HUES64 (cell line): ENCODE measurements around the gene EMC1.

ENCODE experiments used
- H3K27ac ChIP-seq: 2 replicates; pipeline ENCODE4 v1.7.0; 2013; ENCODE audit warnings: low read depth, low read length, inconsistent platforms
- H3K27me3 ChIP-seq: 2 replicates; pipeline ENCODE4 v1.6.1; 2013; ENCODE audit warnings: mild to moderate bottlenecking, low read length; ENCODE audit not compliant: insufficient read depth
- H3K36me3 ChIP-seq: 2 replicates; pipeline ENCODE4 v1.6.1; 2013; ENCODE audit warnings: mild to moderate bottlenecking, low read length; ENCODE audit not compliant: insufficient read depth
- H3K4me1 ChIP-seq: 2 replicates; pipeline ENCODE4 v1.6.1; 2013; ENCODE audit warnings: mild to moderate bottlenecking, low read length, moderate library complexity; ENCODE audit not compliant: insufficient read depth
- H3K4me3 ChIP-seq: 2 replicates; pipeline ENCODE4 v1.5.1; 2013; ENCODE audit warnings: mild to moderate bottlenecking, low read length, moderate library complexity
- H3K9ac ChIP-seq: 2 replicates; pipeline ENCODE4 v1.6.1; 2013; ENCODE audit warnings: mild to moderate bottlenecking, low read depth, low read length
- H3K9me3 ChIP-seq: 2 replicates; pipeline ENCODE4 v1.6.1; 2013; ENCODE audit warnings: low read depth, low read length; ENCODE audit not compliant: insufficient read depth
- WGBS: fragments of 150-250, 120-280 bp; methylation state at CpG from one replicate; pipeline ENCODE4 v1.1.7; 2013; ENCODE audit warnings: missing lambda C conversion rate; 5-methylcytosine and 5-hydroxymethylcytosine counted together

EMC1 gene

DNA sequence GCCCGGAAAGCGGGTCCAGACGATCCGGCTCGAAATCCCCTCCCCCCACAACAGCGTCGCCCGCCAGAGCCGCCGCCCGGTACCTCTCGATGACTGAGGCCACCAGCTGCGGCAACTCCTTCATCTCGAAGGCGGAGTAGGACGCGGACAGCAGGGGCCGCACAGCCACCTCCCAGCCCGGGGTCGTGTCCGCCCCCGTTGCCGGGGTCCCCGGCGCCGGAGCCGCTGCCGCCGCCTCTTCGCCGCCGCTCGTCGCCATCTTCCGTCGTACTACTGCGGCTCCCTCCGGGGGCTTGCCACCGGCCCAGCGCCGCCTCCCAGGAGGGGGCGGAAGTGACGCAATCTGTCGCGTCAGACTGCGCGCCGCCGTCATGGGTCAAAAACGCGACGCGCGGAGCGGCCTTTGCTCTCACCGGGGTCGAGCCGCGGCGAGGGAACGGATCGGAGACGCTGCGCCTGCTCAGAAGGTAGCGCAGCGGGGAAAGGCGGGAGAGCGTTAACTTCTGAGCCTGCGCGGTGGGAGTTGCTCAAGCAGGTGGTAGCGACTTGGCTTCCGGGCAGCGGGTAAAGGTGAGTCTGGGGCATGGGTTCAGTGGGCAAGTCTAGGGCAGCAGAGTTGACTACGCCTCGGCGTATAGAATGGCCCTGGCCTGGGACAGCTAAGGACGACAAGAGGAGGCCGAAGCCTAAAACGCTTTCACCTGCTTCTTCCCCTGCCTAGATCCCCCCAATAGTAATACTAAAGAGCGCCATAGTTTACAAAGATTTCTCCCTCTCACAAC lies 41.1 kb downstream of the EMC1 start, which contains the start of gene UBR4:
TSS of gene UBR4 (minus strand) at position 277 of the 782 bp plus-strand sequence. CDS start at position 259, 18 bp downstream.
- under 1% methylated on average over 80 of the region's 80 CpGs for WGBS
- Histone ChIP-seq H3K9me3 (no peaks in the 10 kb centered on the region), H3K36me3 (peaks cover 29% of the 10 kb centered on the region), H3K4me1 (peaks cover 11% of the 10 kb centered on the region), H3K4me3 (peak within 1 kb of the TSS; percentile 92), H3K9ac (peak within 1 kb of the TSS; percentile 89), H3K27me3 (no peaks in the 10 kb centered on the region), H3K27ac (peak within 1 kb of the TSS; percentile 97)

DNA sequence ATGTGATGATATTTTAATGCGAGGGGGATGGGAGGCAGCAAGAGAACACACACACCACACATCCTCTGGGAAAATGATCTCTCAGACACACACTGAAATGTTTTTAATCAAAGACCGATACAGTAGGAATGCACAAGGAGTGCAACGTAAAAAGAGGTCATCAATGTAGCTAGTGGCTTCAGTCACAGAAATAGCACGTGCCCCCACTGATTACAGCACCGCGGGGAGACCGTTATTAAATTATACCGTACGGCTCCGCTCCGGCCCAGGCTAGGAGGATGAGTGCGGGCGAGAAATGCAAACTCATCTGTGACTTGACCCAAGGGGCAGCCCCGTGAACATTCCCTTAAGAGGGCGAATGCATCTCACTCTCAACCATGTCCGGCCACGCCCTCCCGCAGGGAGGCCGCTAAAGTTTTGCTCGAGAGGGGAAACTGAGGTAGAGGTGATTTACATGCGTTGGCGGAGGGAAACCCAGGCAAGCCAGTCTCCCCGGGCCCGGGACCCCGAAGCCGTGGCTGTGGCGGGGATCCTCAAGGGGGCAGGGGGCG lies 41.8 kb downstream of the EMC1 start:
- H3K9me3 ChIP-seq, result no peaks in the 10 kb centered on the region
- no peaks in the 10 kb centered on the region for H3K27me3 ChIP-seq
- H3K36me3 ChIP-seq, result peaks cover 30% of the 10 kb centered on the region
- H3K9ac ChIP-seq, result peak overlapping the region; percentile 89
- H3K4me3 ChIP-seq, result peak overlapping the region; percentile 92
- peak overlapping the region; percentile 97 for H3K27ac ChIP-seq
- H3K4me1 ChIP-seq, result peaks cover 11% of the 10 kb centered on the region
- WGBS, result 2% methylated on average over 27 of the region's 28 CpGs

DNA sequence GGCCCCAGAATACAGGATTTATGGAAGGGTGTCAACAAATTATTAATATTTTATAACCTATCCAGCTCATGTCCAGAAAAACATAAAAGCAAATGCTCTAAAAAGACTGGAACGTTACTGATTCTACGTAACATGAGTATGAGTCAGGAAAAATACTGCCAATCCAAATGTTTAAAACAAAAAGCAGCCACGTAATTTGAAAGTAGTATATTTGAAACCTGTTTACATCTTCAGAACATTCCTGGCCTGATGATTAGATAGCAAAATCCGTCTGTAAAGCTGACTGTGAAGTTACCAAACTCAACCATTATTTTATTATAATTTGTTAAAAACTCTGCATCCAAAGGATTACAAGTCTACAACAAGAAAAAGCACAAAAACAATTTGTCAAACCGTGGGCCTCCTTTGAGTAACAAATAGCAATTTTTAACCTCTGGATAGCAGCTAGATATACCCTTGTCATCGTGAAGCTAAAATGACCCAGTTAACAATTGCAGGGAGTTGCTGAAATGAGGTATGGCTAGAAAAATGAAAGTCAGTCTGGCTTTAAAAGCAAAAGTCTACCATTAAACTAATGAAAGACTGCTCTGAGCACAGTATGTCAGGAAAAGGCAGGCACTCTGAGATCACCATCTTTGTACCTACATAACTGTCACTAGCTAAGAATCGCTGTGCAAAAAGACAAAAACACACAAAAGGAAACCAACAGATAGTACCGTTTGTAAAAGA lies 42.5 kb downstream of the EMC1 start:
- peak overlapping the region; percentile 97 for H3K27ac ChIP-seq
- no peaks in the 10 kb centered on the region for H3K9me3 ChIP-seq
- H3K4me1 ChIP-seq, result peaks cover 11% of the 10 kb centered on the region
- WGBS, result 48% methylated on average over 6 of the region's 8 CpGs
- peaks cover 24% of the 10 kb centered on the region for H3K36me3 ChIP-seq
- H3K9ac ChIP-seq, result peak overlapping the region; percentile 89
- H3K27me3 ChIP-seq, result no peaks in the 10 kb centered on the region
- H3K4me3 ChIP-seq, result peak overlapping the region; percentile 92

DNA sequence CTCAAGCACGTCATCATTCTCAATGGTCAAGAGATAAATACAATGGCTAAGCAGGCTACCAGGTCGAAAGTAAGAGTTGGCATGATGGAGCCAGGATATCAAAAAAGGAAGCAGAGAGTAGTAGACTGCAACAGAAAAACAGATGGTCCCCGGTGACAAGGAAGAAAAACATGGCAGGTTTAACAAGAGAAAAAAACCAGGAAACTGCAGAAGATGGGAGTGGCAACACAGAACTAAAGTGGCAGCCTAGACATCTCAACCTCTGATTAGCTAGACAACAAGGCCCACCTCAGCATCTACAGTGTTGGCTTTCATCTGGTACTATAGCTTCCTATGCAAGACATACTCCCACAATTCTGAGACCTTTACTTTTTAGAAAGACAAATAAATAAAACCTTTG lies 44.4 kb downstream of the EMC1 start:
- peaks cover 11% of the 10 kb centered on the region for H3K4me1 ChIP-seq
- H3K4me3 ChIP-seq, result no peak overlapping the region
- 93% methylated on average over 3 of the region's 3 CpGs for WGBS
- no peak overlapping the region for H3K9ac ChIP-seq
- no peak overlapping the region for H3K27ac ChIP-seq
- no peaks in the 10 kb centered on the region for H3K9me3 ChIP-seq
- H3K27me3 ChIP-seq, result no peaks in the 10 kb centered on the region
- peaks cover 11% of the 10 kb centered on the region for H3K36me3 ChIP-seq

DNA sequence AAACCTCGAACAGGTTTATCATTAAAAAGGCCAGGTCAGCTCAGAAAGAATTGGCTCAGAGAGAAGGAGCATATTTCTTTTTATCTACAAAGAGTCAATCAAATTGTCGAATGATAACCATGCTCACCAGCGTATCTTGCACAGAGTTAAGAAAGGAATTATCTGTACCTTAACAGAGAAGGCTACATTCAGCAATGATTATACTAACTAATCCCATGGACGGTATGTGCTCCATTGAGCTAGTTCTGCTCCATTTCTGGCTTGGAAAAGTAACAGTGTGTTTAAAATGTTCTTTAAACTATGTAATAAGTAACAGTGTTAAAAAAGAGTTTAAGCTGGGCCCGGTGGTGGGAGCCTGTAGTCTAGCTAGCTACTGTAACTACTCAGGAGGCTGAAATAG lies 45.5 kb downstream of the EMC1 start:
- Histone ChIP-seq H3K4me1 (peaks cover 7% of the 10 kb centered on the region), H3K4me3 (no peak overlapping the region), H3K27me3 (no peaks in the 10 kb centered on the region), H3K9ac (peak overlapping the region; percentile 14; the same call in 1 of the 2 replicates), H3K27ac (no peak overlapping the region), H3K36me3 (peaks cover 21% of the 10 kb centered on the region), H3K9me3 (no peaks in the 10 kb centered on the region)
- WGBS, result 96% methylated on average over 5 of the region's 5 CpGs

DNA sequence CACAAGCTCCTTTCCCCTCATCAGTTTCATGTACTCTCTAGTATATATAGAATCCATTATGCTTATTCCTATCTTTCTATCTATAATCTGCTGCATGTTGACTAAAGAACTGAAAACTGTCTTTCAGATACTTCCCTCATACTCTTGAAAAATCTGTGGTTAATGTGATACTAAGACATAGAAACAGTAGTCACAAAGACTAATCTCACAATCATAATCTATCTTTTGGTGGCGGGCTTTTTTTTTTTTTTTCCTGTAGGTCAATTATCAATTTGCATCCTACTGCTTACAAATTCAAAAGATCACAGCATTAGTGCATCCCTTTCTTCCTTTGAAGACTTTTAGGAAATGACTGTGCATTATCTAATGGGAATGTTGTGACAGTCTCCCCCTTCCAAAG lies 45.9 kb downstream of the EMC1 start:
- H3K4me3 ChIP-seq, result no peak overlapping the region
- H3K36me3 ChIP-seq, result peaks cover 25% of the 10 kb centered on the region
- H3K9ac ChIP-seq, result peak overlapping the region; percentile 14; the same call in 1 of the 2 replicates
- H3K27ac ChIP-seq, result no peak overlapping the region
- 90% methylated on average over 1 of the region's 1 CpG for WGBS
- H3K9me3 ChIP-seq, result no peaks in the 10 kb centered on the region
- H3K27me3 ChIP-seq, result no peaks in the 10 kb centered on the region
- peaks cover 7% of the 10 kb centered on the region for H3K4me1 ChIP-seq

DNA sequence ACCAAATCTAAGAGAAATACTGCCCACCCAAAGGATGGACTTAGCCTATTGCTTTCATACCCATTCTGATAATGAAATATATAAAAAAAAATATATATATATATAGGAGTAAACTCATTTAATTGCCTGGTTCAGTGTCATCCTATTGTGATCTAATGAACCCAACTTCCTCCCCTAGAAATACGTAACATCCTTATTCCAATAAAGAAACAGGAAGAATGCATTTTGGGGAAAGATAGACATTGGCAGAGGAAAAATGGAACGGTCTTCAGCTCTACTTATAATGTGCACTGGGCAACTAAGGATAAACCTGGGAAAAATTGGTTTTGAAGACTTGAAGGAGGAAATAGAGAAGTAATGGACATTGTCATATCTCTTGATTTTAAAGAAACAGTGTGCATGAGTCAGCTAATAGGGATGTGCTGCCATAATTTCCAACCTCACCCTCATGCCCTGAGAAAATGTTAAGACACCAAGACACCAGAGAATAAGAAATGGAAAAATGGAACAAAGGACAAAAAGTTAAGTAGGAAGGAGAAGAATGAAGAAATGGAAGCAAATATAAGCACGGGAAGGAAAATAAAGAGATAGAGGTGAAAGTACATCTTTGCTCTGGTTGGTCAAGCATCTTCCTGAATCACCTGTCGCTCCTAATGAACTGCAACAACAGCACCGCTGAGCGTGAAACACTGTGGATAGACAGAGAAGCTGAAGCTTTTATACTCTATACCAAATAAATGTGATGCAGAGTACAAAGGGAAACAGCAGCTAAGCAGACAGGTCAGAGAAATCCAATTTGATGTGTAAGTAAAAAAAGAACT lies 46.7 kb downstream of the EMC1 start:
- H3K9me3 ChIP-seq, result no peaks in the 10 kb centered on the region
- peaks cover 7% of the 10 kb centered on the region for H3K4me1 ChIP-seq
- peaks cover 33% of the 10 kb centered on the region for H3K36me3 ChIP-seq
- 97% methylated on average over 5 of the region's 6 CpGs for WGBS
- no peak overlapping the region for H3K4me3 ChIP-seq
- no peak overlapping the region for H3K27ac ChIP-seq
- no peaks in the 10 kb centered on the region for H3K27me3 ChIP-seq
- no peak overlapping the region for H3K9ac ChIP-seq

DNA sequence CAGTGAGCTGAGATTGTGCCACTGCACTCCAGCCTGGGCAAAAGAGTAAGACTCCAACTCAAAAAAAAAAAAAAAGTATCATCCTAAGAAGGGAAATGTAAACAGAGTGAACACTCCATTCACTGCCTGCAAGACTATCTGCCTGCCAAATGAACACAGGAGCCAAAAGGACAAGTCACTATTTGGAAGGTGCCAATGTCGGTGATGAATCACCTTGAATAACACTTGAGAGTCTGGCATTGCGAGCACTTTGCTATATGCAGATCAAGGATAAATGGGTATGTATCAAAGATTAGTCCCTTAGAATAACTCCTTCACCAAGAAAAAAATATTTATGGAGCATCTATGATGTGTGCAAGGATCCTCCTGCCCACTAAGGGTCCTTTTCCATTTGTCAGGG lies 47.9 kb downstream of the EMC1 start:
- Histone ChIP-seq H3K9ac (no peak overlapping the region), H3K4me3 (no peak overlapping the region), H3K36me3 (peaks cover 45% of the 10 kb centered on the region), H3K9me3 (no peaks in the 10 kb centered on the region), H3K27me3 (no peaks in the 10 kb centered on the region), H3K4me1 (peaks cover 1% of the 10 kb centered on the region; the same call in 1 of the 2 replicates), H3K27ac (no peak overlapping the region)
- WGBS, result 96% methylated on average over 2 of the region's 2 CpGs

DNA sequence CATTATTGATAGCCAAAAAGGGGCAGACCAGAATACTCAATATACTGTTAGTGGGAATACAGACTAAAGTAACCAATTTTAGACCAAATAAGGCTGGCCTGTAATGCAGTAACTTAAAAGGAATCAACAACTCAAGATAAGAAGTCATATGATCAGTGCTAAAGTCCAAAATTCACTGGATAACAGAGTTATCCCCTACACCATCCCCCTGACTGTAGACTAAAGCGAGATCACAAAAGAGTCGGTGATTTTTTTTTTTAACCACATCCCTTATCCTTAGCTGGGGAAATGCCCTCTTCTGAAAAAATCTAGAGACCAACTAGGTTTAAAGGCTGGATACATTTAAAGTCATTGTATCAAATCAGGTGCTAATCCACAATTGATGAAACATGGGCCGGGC lies 48.9 kb downstream of the EMC1 start:
- no peak overlapping the region for H3K9ac ChIP-seq
- H3K27me3 ChIP-seq, result no peaks in the 10 kb centered on the region
- H3K4me1 ChIP-seq, result no peaks in the 10 kb centered on the region
- H3K36me3 ChIP-seq, result peaks cover 55% of the 10 kb centered on the region
- no peaks in the 10 kb centered on the region for H3K9me3 ChIP-seq
- H3K4me3 ChIP-seq, result no peak overlapping the region
- H3K27ac ChIP-seq, result no peak overlapping the region
- 91% methylated on average over 3 of the region's 3 CpGs for WGBS

DNA sequence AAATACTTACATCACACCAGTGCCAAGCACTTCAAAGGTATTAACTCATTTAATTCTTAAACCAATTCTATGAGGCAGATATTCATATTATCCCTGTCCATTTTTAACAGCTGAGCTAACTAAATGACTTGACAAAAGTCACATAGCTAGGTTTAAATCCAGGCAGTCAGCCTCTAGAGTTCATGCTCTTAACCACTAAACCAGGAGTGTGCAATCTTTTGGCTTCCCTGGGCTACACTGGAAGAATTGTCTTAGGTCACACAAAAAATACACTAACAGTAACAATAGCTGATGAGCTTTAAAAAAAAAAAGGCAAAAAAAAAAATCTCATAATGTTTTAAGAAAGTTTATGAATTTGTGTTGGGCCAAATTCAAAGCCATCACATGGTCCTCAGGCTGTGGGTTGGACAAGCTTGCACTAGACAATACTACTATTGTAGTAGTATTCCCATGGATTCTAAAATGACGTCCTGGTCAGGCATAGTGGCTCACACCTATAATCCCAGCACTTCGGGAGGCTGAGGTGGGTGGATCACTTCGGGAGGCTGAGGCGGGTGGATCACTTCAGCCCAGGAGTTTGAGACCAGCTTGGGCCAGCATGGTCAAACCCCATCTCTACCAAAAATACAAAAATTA lies 51.2 kb downstream of the EMC1 start:
- no peaks in the 10 kb centered on the region for H3K4me1 ChIP-seq
- no peak overlapping the region for H3K27ac ChIP-seq
- no peak overlapping the region for H3K9ac ChIP-seq
- 93% methylated on average over 4 of the region's 4 CpGs for WGBS
- no peak overlapping the region for H3K4me3 ChIP-seq
- H3K9me3 ChIP-seq, result no peaks in the 10 kb centered on the region
- H3K36me3 ChIP-seq, result peaks cover 76% of the 10 kb centered on the region
- H3K27me3 ChIP-seq, result no peaks in the 10 kb centered on the region
